Renal cortical epithelial cell (primary cell): ENCODE data around the gene TNIP3. TPM values are rescaled to one million over a fixed set of nuclear protein-coding genes. Genes with fewer than 3 reads are reported as not detected.
"Not testable (repeated sequence)": the region's sequence is repeated elsewhere in the genome, so short reads cannot be mapped to it uniquely, and the experiment has no call there.

Experiments
- DNase-seq: peaks from one replicate; pipeline ENCODE4 v3.0.0-alpha.2; 2011; ENCODE audit warnings: low read depth
- total RNA-seq: library from RNA; depleted of rRNA; stranded (reverse); fragments of >200 nt; gene quantifications from 2 replicates; pipeline ENCODE4 v1.2.3, GENCODE V29; 2014

TNIP3 gene
- total RNA-seq, 1 donor from 2014 or later: 0.30 TPM

- DNase-seq: no peak
These were observed 13.4 kb upstream of the TNIP3 start for GRCh38 chr4:121177246-121178137.

GRCh38 chr4:121176082-121176934 lies 12.2 kb upstream of the TNIP3 start:
- DNase-seq: no peak

- not testable (repeated sequence) for DNase-seq
These were observed 7.4 kb upstream of the TNIP3 start for GRCh38 chr4:121171477-121171876.

- no peak for DNase-seq
These were observed 4.5 kb upstream of the TNIP3 start for GRCh38 chr4:121168446-121169281.

- no peak for DNase-seq
These were observed 2.9 kb upstream of the TNIP3 start for GRCh38 chr4:121166976-121167375.

- no peak for DNase-seq
These were observed 1.1 kb upstream of the TNIP3 start for GRCh38 chr4:121165206-121165605.

- DNase-seq: peak; percentile 21
These were observed 7.0 kb downstream of the TNIP3 start for GRCh38 chr4:121156822-121157769.

- DNase-seq: peak; percentile 71
These were observed 8.2 kb downstream of the TNIP3 start for GRCh38 chr4:121155893-121156292.

GRCh38 chr4:121154103-121154515 lies 10.0 kb downstream of the TNIP3 start:
- no peak for DNase-seq

GRCh38 chr4:121151942-121152341 lies 12.2 kb downstream of the TNIP3 start:
- DNase-seq: no peak

- DNase-seq: no peak
These were observed 13.6 kb downstream of the TNIP3 start for GRCh38 chr4:121150486-121150885.

- DNase-seq: no peak
These were observed 14.1 kb downstream of the TNIP3 start for GRCh38 chr4:121150003-121150402.

- no peak for DNase-seq
These were observed 15.5 kb downstream of the TNIP3 start for GRCh38 chr4:121148621-121149020.

- DNase-seq: no peak
These were observed 16.1 kb downstream of the TNIP3 start for GRCh38 chr4:121148000-121148399.

- DNase-seq: no peak
These were observed 17.6 kb downstream of the TNIP3 start for GRCh38 chr4:121146530-121146929.

GRCh38 chr4:121145430-121145829 lies 18.7 kb downstream of the TNIP3 start:
- no peak for DNase-seq

- DNase-seq: no peak
These were observed 20.1 kb downstream of the TNIP3 start for GRCh38 chr4:121144021-121144420.

GRCh38 chr4:121143131-121143530 lies 21.0 kb downstream of the TNIP3 start:
- DNase-seq: no peak

- no peak for DNase-seq
These were observed 23.2 kb downstream of the TNIP3 start for GRCh38 chr4:121140716-121141460.
